Prostate gland (tissue), 2 donors: ENCODE results near the gene FOXO1.

ENCODE experiments used
- CTCF ChIP-seq, 4 experiments: fragments of 200-600 bp in 2 of 4; fragments of 450-650 bp in 2 of 4; sonication (generic) in 2 of 4; IDR thresholded peaks; 1 replicate in 3 of 4; 2 replicates in 1 of 4; pipeline ENCODE4 v1.5.1; 2016 to 2019; ENCODE audit warnings: antibody characterized with exemption in 4 of 4, mild to moderate bottlenecking in 2 of 4, moderate library complexity in 2 of 4
- POLR2A ChIP-seq: fragments of 450-650 bp; IDR thresholded peaks from one replicate; pipeline ENCODE4 v1.6.1; 2016; ENCODE audit warnings: antibody characterized with exemption, mild to moderate bottlenecking

- TF ChIP-seq CTCF (IDR thresholded peaks at IDR 0.05) (no peak), POLR2A (no peak)
Measured at GRCh38 chr13:40590112-40590862, 76.2 kb downstream of the FOXO1 start.
